Measurements from ENCODE around the gene TNFSF18.

DNA sequence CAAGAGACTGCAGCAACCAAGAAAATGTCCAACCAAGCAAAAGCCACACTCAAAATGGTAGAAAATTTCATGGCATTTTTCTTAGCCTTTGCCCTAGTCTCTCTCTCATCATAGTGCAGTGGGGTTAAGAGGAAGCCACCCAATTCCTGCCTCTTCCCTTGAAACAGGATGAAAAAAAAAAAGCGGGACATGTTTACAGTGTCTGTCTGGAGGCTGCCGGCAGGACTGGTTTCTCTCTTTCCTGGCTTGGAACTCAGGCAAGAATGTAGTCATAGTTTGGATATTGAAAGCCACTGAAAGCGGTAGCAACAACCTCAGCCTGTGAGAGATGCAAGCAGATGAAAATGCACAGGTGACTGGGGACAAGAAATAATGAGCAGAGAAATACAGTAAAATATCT is 13.3 kb upstream of the TNFSF18 start:
- TF ChIP-seq, protein P1, sequence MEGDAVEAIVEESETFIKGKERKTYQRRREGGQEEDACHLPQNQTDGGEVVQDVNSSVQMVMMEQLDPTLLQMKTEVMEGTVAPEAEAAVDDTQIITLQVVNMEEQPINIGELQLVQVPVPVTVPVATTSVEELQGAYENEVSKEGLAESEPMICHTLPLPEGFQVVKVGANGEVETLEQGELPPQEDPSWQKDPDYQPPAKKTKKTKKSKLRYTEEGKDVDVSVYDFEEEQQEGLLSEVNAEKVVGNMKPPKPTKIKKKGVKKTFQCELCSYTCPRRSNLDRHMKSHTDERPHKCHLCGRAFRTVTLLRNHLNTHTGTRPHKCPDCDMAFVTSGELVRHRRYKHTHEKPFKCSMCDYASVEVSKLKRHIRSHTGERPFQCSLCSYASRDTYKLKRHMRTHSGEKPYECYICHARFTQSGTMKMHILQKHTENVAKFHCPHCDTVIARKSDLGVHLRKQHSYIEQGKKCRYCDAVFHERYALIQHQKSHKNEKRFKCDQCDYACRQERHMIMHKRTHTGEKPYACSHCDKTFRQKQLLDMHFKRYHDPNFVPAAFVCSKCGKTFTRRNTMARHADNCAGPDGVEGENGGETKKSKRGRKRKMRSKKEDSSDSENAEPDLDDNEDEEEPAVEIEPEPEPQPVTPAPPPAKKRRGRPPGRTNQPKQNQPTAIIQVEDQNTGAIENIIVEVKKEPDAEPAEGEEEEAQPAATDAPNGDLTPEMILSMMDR (IDR thresholded peaks at IDR 0.05; ENCODE audit: insufficient read depth, low read length) = no peak
- TF ChIP-seq POLR2AphosphoS5 (IDR thresholded peaks at IDR 0.05; ENCODE audit: low read depth) (no peak), GABPA (IDR thresholded peaks at IDR 0.05; ENCODE audit: low read depth) (no peak), SPI1 (IDR thresholded peaks at IDR 0.05; ENCODE audit: borderline replicate concordance, low read depth) (no peak)
- TF ChIP-seq, protein P2, sequence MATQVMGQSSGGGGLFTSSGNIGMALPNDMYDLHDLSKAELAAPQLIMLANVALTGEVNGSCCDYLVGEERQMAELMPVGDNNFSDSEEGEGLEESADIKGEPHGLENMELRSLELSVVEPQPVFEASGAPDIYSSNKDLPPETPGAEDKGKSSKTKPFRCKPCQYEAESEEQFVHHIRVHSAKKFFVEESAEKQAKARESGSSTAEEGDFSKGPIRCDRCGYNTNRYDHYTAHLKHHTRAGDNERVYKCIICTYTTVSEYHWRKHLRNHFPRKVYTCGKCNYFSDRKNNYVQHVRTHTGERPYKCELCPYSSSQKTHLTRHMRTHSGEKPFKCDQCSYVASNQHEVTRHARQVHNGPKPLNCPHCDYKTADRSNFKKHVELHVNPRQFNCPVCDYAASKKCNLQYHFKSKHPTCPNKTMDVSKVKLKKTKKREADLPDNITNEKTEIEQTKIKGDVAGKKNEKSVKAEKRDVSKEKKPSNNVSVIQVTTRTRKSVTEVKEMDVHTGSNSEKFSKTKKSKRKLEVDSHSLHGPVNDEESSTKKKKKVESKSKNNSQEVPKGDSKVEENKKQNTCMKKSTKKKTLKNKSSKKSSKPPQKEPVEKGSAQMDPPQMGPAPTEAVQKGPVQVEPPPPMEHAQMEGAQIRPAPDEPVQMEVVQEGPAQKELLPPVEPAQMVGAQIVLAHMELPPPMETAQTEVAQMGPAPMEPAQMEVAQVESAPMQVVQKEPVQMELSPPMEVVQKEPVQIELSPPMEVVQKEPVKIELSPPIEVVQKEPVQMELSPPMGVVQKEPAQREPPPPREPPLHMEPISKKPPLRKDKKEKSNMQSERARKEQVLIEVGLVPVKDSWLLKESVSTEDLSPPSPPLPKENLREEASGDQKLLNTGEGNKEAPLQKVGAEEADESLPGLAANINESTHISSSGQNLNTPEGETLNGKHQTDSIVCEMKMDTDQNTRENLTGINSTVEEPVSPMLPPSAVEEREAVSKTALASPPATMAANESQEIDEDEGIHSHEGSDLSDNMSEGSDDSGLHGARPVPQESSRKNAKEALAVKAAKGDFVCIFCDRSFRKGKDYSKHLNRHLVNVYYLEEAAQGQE (IDR thresholded peaks at IDR 0.05; ENCODE audit: insufficient replicate concordance, low read depth) = no peak

Measured in HL-60 (cell line).